HG03175 (cell line): ENCODE data around the gene GSAP.

Experiments used
- ATAC-seq: cut with Tn5 transposase; IDR thresholded peaks from one replicate; pipeline ENCODE4 v1.9.1; 2021; ENCODE audit warnings: mild to moderate bottlenecking, moderate library complexity; ENCODE audit not compliant: unreplicated experiment

Gene GSAP

GRCh38 chr7:77415823-77416620, at the start of gene GSAP:
Gene GSAP, minus strand, starts transcription at chr7:77416349. Its CDS starts 28 bp downstream, at chr7:77416321.
- ATAC-seq, result peak; percentile 65

GRCh38 chr7:77465256-77465655, 49.1 kb upstream of the GSAP start:
- ATAC-seq, result no peak

- peak; percentile 50 for ATAC-seq
Measured at GRCh38 chr7:77464589-77464988, 48.4 kb upstream of the GSAP start.

- peak; percentile 62 for ATAC-seq
Measured at GRCh38 chr7:77463632-77464031, 47.5 kb upstream of the GSAP start.

GRCh38 chr7:77461842-77462241, 45.7 kb upstream of the GSAP start:
- ATAC-seq, result no peak

- ATAC-seq, result no peak
Measured at GRCh38 chr7:77461246-77461645, 45.1 kb upstream of the GSAP start.

GRCh38 chr7:77460057-77460486, 43.9 kb upstream of the GSAP start:
- ATAC-seq, result no peak

- ATAC-seq, result no peak
Measured at GRCh38 chr7:77459311-77459726, 43.2 kb upstream of the GSAP start.

- ATAC-seq, result no peak
Measured at GRCh38 chr7:77458786-77459185, 42.6 kb upstream of the GSAP start.

- no peak for ATAC-seq
Measured at GRCh38 chr7:77457779-77458178, 41.6 kb upstream of the GSAP start.

- no peak for ATAC-seq
Measured at GRCh38 chr7:77456696-77457095, 40.5 kb upstream of the GSAP start.

- no peak for ATAC-seq
Measured at GRCh38 chr7:77455321-77455720, 39.2 kb upstream of the GSAP start.

- no peak for ATAC-seq
Measured at GRCh38 chr7:77454802-77455201, 38.7 kb upstream of the GSAP start.

GRCh38 chr7:77453531-77453930, 37.4 kb upstream of the GSAP start:
- no peak for ATAC-seq

GRCh38 chr7:77451950-77452349, 35.8 kb upstream of the GSAP start:
- ATAC-seq, result peak; percentile 64

GRCh38 chr7:77450613-77451012, 34.5 kb upstream of the GSAP start:
- no peak for ATAC-seq

- ATAC-seq, result no peak
Measured at GRCh38 chr7:77450054-77450453, 33.9 kb upstream of the GSAP start.

- no peak for ATAC-seq
Measured at GRCh38 chr7:77447616-77448015, 31.5 kb upstream of the GSAP start.

- no peak for ATAC-seq
Measured at GRCh38 chr7:77444123-77444522, 28.0 kb upstream of the GSAP start.

- ATAC-seq, result no peak
Measured at GRCh38 chr7:77443042-77443441, 26.9 kb upstream of the GSAP start.

- no peak for ATAC-seq
Measured at GRCh38 chr7:77442636-77443035, 26.5 kb upstream of the GSAP start.

- no peak for ATAC-seq
Measured at GRCh38 chr7:77441046-77441445, 24.9 kb upstream of the GSAP start.

GRCh38 chr7:77439572-77439971, 23.4 kb upstream of the GSAP start:
- no peak for ATAC-seq
